Fibroblast of lung (primary cell): ENCODE data around the gene TTLL10. TPM values are rescaled to one million over a fixed set of nuclear protein-coding genes. Genes with fewer than 3 reads are reported as not detected.

Source experiments
- DNase-seq, 2 donors: peaks; one replicate each; pipeline versions ENCODE4 v3.0.0 to v3.0.0-alpha.2; 2010; ENCODE audit warnings: low read depth in 2 of 2
- H2AFZ ChIP-seq: 2 replicates; pipeline ENCODE4 v1.5.1; 2012; ENCODE audit warnings: low read length, control low read depth, inconsistent platforms
- H3K27ac ChIP-seq: 2 replicates; pipeline ENCODE4 v1.5.1; 2011; ENCODE audit warnings: low read length, control low read depth; ENCODE audit not compliant: insufficient read depth
- H3K27me3 ChIP-seq: 2 replicates; pipeline ENCODE4 v1.5.1; 2011; ENCODE audit warnings: mild to moderate bottlenecking, low read length; ENCODE audit not compliant: control insufficient read depth, insufficient read depth
- H3K36me3 ChIP-seq: 2 replicates; pipeline ENCODE4 v1.5.1; 2011; ENCODE audit warnings: low read length; ENCODE audit not compliant: control insufficient read depth, insufficient read depth
- H3K4me1 ChIP-seq: 2 replicates; pipeline ENCODE4 v1.5.1; 2011; ENCODE audit warnings: low read length; ENCODE audit not compliant: control insufficient read depth, insufficient read depth; ENCODE audit errors: extremely low read depth
- H3K4me2 ChIP-seq: 2 replicates; pipeline ENCODE4 v1.5.1; 2011; ENCODE audit warnings: low read length, control low read depth; ENCODE audit not compliant: insufficient read depth; ENCODE audit errors: extremely low read depth
- H3K4me3 ChIP-seq, 4 experiments: fragments of 200-600 bp in 1 of 4; sonication (generic) in 1 of 4; replicated peaks in 1 of 4; 2 replicates each; pipeline ENCODE4 v1.5.1; 2011 to 2016; ENCODE audit warnings: low read length in 4 of 4, low read depth in 3 of 4, mild to moderate bottlenecking in 3 of 4, control low read depth in 2 of 4, inconsistent platforms in 1 of 4, mixed read lengths in 1 of 4; ENCODE audit not compliant: insufficient read depth in 1 of 4; ENCODE audit errors: control extremely low read depth in 1 of 4
- H3K79me2 ChIP-seq: 2 replicates; pipeline ENCODE4 v1.5.1; 2012; ENCODE audit warnings: mild to moderate bottlenecking, low read length, inconsistent platforms; ENCODE audit not compliant: control insufficient read depth, insufficient read depth
- H3K9ac ChIP-seq: 2 replicates; pipeline ENCODE4 v1.5.1; 2011; ENCODE audit warnings: mild to moderate bottlenecking, low read length, control low read depth; ENCODE audit not compliant: insufficient read depth
- H3K9me3 ChIP-seq: 2 replicates; pipeline ENCODE4 v1.5.1; 2012; ENCODE audit warnings: low read depth, low read length; ENCODE audit not compliant: control insufficient read depth, insufficient read depth
- H4K20me1 ChIP-seq: 2 replicates; pipeline ENCODE4 v1.5.1; 2011; ENCODE audit warnings: low read length; ENCODE audit not compliant: control insufficient read depth, insufficient read depth; ENCODE audit errors: extremely low read depth
- EZH2 ChIP-seq: IDR thresholded peaks from 2 replicates; pipeline ENCODE4 v1.5.1; 2012; ENCODE audit warnings: low read length, control low read depth, mild to moderate bottlenecking; ENCODE audit errors: missing control alignments
- polyA plus RNA-seq, 2 donors: library from polyadenylated mRNA; depleted of rRNA in 1 of 2; stranded (reverse) in 1 of 2; unstranded in 1 of 2; fragments of >200 nt; gene quantifications; 2 replicates each; pipeline ENCODE4 v1.2.1, GENCODE V29; 2011 to 2012; ENCODE audit warnings: missing spikeins in 1 of 2
- total RNA-seq: library from RNA; depleted of rRNA; stranded (reverse); fragments of >200 nt; gene quantifications from 2 replicates; pipeline ENCODE4 v1.2.1, GENCODE V29; 2014
- TF ChIP-seq, protein P1 (sequence below), 2 donors: IDR thresholded peaks in 1 of 2; conservative IDR thresholded peaks in 1 of 2; 1 replicate in 1 of 2; 2 replicates in 1 of 2; pipeline ENCODE4 v1.5.1; 2011 to 2012; ENCODE audit warnings: low read length in 2 of 2, control low read depth in 1 of 2, inconsistent platforms in 1 of 2, low read depth in 1 of 2, mild to moderate bottlenecking in 1 of 2

Gene TTLL10
- total and polyA plus RNA-seq, 2 donors (not counting 1 experiment from before 2014, with no cell fraction given), result not detected

DNA sequence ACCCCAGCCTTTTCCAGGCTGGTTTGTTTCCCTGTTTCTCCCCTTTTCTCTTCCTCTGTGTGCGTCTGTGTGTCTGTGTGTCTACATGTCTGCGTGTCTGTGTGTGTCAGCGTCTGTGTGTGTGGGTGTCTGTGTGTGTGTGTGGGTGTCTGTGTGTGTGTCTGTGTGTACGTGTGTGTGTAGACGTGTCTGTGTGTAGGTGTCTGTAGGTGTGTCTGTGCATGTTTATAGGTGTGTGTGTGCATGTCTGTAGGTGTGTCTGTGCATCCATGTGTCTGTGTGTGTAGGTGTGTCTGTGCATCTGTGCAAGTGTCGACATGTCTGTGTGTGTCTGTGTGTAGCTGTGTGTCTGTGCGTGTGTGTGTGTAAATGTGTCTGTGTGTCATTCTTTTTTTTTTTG, 3.3 kb downstream of the TTLL10 start:
- Histone ChIP-seq H3K36me3 (no peaks in the 10 kb centered on the region), H3K27me3 (peaks cover 26% of the 10 kb centered on the region), H3K4me3 (no peak overlapping the region), H3K79me2 (no peaks in the 10 kb centered on the region), H2AFZ (no peak overlapping the region), H3K4me1 (no peaks in the 10 kb centered on the region), H3K9ac (no peak overlapping the region), H3K27ac (no peak overlapping the region), H4K20me1 (no peaks in the 10 kb centered on the region), H3K9me3 (no peaks in the 10 kb centered on the region), H3K4me2 (no peak overlapping the region)
- no peak for TF ChIP-seq EZH2
- TF ChIP-seq, protein P1, sequence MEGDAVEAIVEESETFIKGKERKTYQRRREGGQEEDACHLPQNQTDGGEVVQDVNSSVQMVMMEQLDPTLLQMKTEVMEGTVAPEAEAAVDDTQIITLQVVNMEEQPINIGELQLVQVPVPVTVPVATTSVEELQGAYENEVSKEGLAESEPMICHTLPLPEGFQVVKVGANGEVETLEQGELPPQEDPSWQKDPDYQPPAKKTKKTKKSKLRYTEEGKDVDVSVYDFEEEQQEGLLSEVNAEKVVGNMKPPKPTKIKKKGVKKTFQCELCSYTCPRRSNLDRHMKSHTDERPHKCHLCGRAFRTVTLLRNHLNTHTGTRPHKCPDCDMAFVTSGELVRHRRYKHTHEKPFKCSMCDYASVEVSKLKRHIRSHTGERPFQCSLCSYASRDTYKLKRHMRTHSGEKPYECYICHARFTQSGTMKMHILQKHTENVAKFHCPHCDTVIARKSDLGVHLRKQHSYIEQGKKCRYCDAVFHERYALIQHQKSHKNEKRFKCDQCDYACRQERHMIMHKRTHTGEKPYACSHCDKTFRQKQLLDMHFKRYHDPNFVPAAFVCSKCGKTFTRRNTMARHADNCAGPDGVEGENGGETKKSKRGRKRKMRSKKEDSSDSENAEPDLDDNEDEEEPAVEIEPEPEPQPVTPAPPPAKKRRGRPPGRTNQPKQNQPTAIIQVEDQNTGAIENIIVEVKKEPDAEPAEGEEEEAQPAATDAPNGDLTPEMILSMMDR (conservative IDR thresholded peaks at IDR 0.05 in 1 of 2, IDR thresholded peaks at IDR 0.05 in 1 of 2; ENCODE audit: low read depth in 1 of 2, low read length in 2 of 2), result no peak
- DNase-seq, result no peak

DNA sequence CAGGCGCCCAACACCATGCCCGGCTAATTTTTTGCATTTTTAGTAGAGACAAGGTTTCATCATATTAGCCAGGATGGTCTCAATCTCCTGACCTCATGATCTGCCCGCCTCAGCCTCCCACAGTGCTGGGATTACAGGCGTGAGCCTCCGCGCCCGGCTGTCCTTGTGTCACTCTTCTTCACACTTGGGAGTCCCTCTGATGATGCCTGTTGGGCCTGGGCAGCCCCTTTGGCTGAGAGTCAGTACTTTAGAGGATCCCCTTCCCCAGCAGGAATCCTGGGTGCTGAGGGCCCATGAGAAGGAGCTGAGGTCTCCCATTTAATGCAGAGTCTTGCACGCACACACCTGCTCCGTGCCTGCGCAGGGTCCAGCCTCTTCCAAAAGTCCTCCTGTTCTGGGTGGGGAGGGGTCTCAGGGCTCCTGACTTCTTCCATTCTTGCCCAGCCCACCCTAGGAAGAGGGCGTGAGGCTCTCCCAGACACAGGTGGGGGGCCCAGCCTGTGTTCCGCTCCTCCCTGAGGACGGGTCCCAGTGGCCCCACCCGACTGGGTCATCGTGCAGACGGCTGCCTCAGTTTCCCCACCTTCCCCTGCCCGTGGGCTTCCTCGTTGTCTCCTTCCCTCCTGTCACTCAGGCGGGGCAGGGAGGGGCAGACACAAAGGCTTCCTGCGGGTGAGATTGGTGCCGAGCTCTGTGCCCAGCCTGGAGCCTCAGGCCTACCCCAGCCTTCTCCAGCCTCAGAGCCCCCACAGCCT, 3.9 kb downstream of the TTLL10 start:
- Histone ChIP-seq H3K9ac (no peak overlapping the region), H3K9me3 (no peaks in the 10 kb centered on the region), H3K4me1 (no peaks in the 10 kb centered on the region), H3K79me2 (no peaks in the 10 kb centered on the region), H3K4me2 (no peak overlapping the region), H4K20me1 (no peaks in the 10 kb centered on the region), H3K27ac (no peak overlapping the region), H3K4me3 (no peak overlapping the region), H2AFZ (no peak overlapping the region), H3K27me3 (peaks cover 26% of the 10 kb centered on the region), H3K36me3 (no peaks in the 10 kb centered on the region)
- TF ChIP-seq, protein P1 (conservative IDR thresholded peaks at IDR 0.05 in 1 of 2, IDR thresholded peaks at IDR 0.05 in 1 of 2; ENCODE audit: low read depth in 1 of 2, low read length in 2 of 2), result no peak
- no peak for TF ChIP-seq EZH2
- DNase-seq, result no peak

DNA sequence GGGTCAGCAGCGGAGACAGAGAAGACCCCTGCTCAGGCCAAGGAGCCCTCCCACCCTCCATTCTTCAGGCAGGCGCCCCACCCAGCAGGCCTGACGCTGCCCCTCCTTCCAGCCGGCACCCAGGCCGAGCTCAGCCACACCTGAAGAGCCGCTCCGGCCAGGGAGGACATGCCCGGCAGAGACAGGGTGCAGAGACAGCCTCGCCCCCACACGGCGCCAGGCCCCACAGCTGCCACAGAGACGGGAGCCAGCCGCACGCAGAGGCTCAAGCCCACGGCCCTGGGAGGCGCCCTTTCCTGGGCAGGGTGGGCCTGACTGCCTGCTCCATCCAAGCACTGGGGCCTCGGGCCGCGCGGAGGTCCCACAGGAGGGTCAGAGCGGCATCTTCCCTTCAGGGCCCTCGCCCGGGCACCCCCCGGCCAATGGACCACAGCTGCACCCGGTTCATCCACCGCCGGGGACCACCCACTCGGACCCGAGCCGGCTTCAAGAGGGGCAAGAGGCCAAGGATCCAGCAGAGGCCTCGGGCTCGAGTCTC, 5.2 kb downstream of the TTLL10 start:
- Histone ChIP-seq H3K79me2 (no peaks in the 10 kb centered on the region), H3K4me1 (no peaks in the 10 kb centered on the region), H3K4me2 (no peak overlapping the region), H3K4me3 (no peak overlapping the region), H2AFZ (no peak overlapping the region), H3K27ac (no peak overlapping the region), H4K20me1 (no peaks in the 10 kb centered on the region), H3K9ac (no peak overlapping the region), H3K9me3 (no peaks in the 10 kb centered on the region), H3K36me3 (no peaks in the 10 kb centered on the region), H3K27me3 (peaks cover 16% of the 10 kb centered on the region)
- TF ChIP-seq EZH2, result no peak
- TF ChIP-seq, protein P1 (conservative IDR thresholded peaks at IDR 0.05 in 1 of 2, IDR thresholded peaks at IDR 0.05 in 1 of 2; ENCODE audit: low read depth in 1 of 2, low read length in 2 of 2), result no peak
- no peak for DNase-seq
